HepG2 (cell line): ENCODE data around the gene NUAK1. TPM values are rescaled to one million over a fixed set of nuclear protein-coding genes. Genes with fewer than 3 reads are reported as not detected.

Experiments used
- ATAC-seq: fragments of 200-7000 bp; cut with Tn5 transposase; 3 replicates; pipeline ENCODE4 v1.9.1; 2020; ENCODE audit warnings: mild to moderate bottlenecking, moderate library complexity
- BruUV-seq: library from RNA; stranded (reverse); fragments of 400-500 nt; replicated peaks from 2 replicates; lab custom pipeline; 2021; lab: Mats Ljungman, UMichigan
- CTCF ChIA-PET: fragments of 300-600 bp; formaldehyde crosslinking; extraction: SDS; loops from one replicate; lab custom pipeline; 2021; ENCODE audit warnings: low total read pairs, inconsistent platforms, low intra/inter-chr PET ratio; lab: Yijun Ruan, JAX
- POLR2A ChIA-PET: fragments of 350-600 bp; sonication (Branson Sonifier 250); formaldehyde crosslinking; loops from one replicate; lab custom pipeline; 2020; ENCODE audit warnings: antibody characterized with exemption, inconsistent platforms; lab: Yijun Ruan, JAX
- DNase-seq: peaks from one replicate; pipeline ENCODE4 v3.0.0-alpha.2; 2015; ENCODE audit warnings: low spot score
- FAIRE-seq: peaks from 3 replicates; lab custom pipeline; 2011; peaks lifted over from hg19 to GRCh38; lab: Jason Lieb, UNC
- H2AFZ ChIP-seq: one replicate; pipeline ENCODE4 v1.6.1; 2011; ENCODE audit warnings: low read length, inconsistent platforms
- H3K27ac ChIP-seq: fragments of 300-600 bp; 3 replicates; pipeline ENCODE4 v1.8.0; 2011; ENCODE audit warnings: mixed run types, mild to moderate bottlenecking, mixed read lengths, low read length, inconsistent platforms; ENCODE audit not compliant: insufficient read depth; ENCODE audit errors: extremely low read length
- H3K27me3 ChIP-seq, 2 experiments: fragments of 200-600 bp in 1 of 2; 2 replicates in 1 of 2; 3 replicates in 1 of 2; pipeline versions ENCODE4 v1.6.0 to v1.8.0; 2011; ENCODE audit warnings: low read length in 2 of 2, mild to moderate bottlenecking in 2 of 2, moderate library complexity in 2 of 2, inconsistent platforms in 1 of 2; ENCODE audit not compliant: insufficient read depth in 2 of 2, control insufficient read depth in 1 of 2
- H3K36me3 ChIP-seq, 2 experiments: fragments of 200-600 bp in 1 of 2; replicated peaks in 1 of 2; 2 replicates in 1 of 2; 3 replicates in 1 of 2; pipeline versions ENCODE4 v1.5.1 to v1.8.0; 2011; ENCODE audit warnings: low read length in 2 of 2, inconsistent platforms in 1 of 2; ENCODE audit not compliant: insufficient read depth in 2 of 2, control insufficient read depth in 1 of 2
- H3K4me1 ChIP-seq: 2 replicates; pipeline ENCODE4 v1.5.1; 2012; ENCODE audit warnings: low read length, inconsistent platforms; ENCODE audit not compliant: insufficient read depth
- H3K4me2 ChIP-seq: 2 replicates; pipeline ENCODE4 v1.6.0; 2011; ENCODE audit warnings: low read depth, low read length, inconsistent platforms
- H3K4me3 ChIP-seq, 3 experiments: fragments of 200-600 bp in 1 of 3; sonication (generic), shearing (Covaris generic) in 1 of 3; replicated peaks in 1 of 3; 2 replicates each; pipeline ENCODE4 v1.5.1; 2011 to 2016; ENCODE audit warnings: low read length in 3 of 3, inconsistent platforms in 2 of 3, low read depth in 2 of 3, mild to moderate bottlenecking in 2 of 3, control low read depth in 1 of 3, mixed read lengths in 1 of 3; ENCODE audit not compliant: insufficient read depth in 1 of 3
- H3K79me2 ChIP-seq: one replicate; pipeline ENCODE4 v1.6.1; 2011; ENCODE audit warnings: low read length, inconsistent platforms; ENCODE audit not compliant: insufficient read depth
- H3K9ac ChIP-seq: 2 replicates; pipeline ENCODE4 v1.6.0; 2011; ENCODE audit warnings: mild to moderate bottlenecking, low read depth, low read length, inconsistent platforms; ENCODE audit not compliant: insufficient read depth
- H3K9me3 ChIP-seq: 2 replicates; pipeline ENCODE4 v1.5.1; 2012; ENCODE audit warnings: mild to moderate bottlenecking, low read length
- H4K20me1 ChIP-seq: 2 replicates; pipeline ENCODE4 v1.6.0; 2011; ENCODE audit warnings: inconsistent platforms, mild to moderate bottlenecking, low read length, moderate library complexity; ENCODE audit not compliant: insufficient read depth
- ATF1 ChIP-seq: IDR thresholded peaks from 2 replicates; pipeline ENCODE4 v1.6.1; 2016; ENCODE audit warnings: mild to moderate bottlenecking, control low read depth
- MXD3 ChIP-seq: IDR thresholded peaks from 2 replicates; pipeline ENCODE4 v1.6.1; 2016; ENCODE audit warnings: mild to moderate bottlenecking, missing biosample characterization, missing genetic modification reagents
- NCOA1 ChIP-seq: sonication (generic); formaldehyde crosslinking; IDR thresholded peaks from 2 replicates; pipeline ENCODE4 v1.9.0; 2021; ENCODE audit warnings: missing genetic modification reagents
- RARA ChIP-seq: IDR thresholded peaks from 2 replicates; pipeline ENCODE4 v1.6.1; 2016; ENCODE audit warnings: missing genetic modification reagents, missing compliant biosample characterization
- SRSF9 ChIP-seq: fragments of 200-400 bp; formaldehyde crosslinking; IDR thresholded peaks from 2 replicates; pipeline ENCODE4 v1.6.1; 2018; ENCODE audit warnings: borderline replicate concordance, mild to moderate bottlenecking, low read depth, low read length; ENCODE audit not compliant: insufficient read depth, poor library complexity, severe bottlenecking
- ZIK1 ChIP-seq: sonication (generic); formaldehyde crosslinking; IDR thresholded peaks from 2 replicates; pipeline ENCODE4 v1.5.0; 2020; ENCODE audit warnings: mild to moderate bottlenecking, low read depth, missing genetic modification reagents, borderline replicate concordance
- ZKSCAN1 ChIP-seq: fragments of 150-350 bp; IDR thresholded peaks from 2 replicates; pipeline ENCODE4 v1.6.1; 2014; ENCODE audit warnings: low read length
- ZNF589 ChIP-seq: sonication (generic); formaldehyde crosslinking; conservative IDR thresholded peaks from 2 replicates; pipeline ENCODE4 v1.8.0; 2022; ENCODE audit warnings: mild to moderate bottlenecking, moderate library complexity, missing genetic modification reagents
- ZNF740 ChIP-seq: sonication (generic); formaldehyde crosslinking; IDR thresholded peaks from 2 replicates; pipeline ENCODE4 v1.4.0; 2020; ENCODE audit warnings: missing genetic modification reagents
- WGBS: methylation state at CpG from one replicate; pipeline ENCODE4 v1.1.6; 2017; ENCODE audit warnings: low lambda C conversion rate; 5-methylcytosine and 5-hydroxymethylcytosine counted together
- in situ Hi-C: cut with HindIII; loops from 2 replicates; pipeline ENCODE4 v1.10.0; 2017; ENCODE audit warnings: low pct_unique_long_range_greater_than_20kb; ENCODE audit not compliant: extremely low pct_ligation_motif_present
- intact Hi-C: fragments of 100-400 bp; cut with micrococcal nuclease; formaldehyde crosslinking; loops from one replicate; pipeline ENCODE4 v1.10.0; 2022; ENCODE audit not compliant: unreplicated experiment
- polyA plus RNA-seq, 8 experiments: library from polyadenylated mRNA; depleted of rRNA in 3 of 8; stranded (reverse) in 7 of 8; unstranded in 1 of 8; fragments of >200 nt; fragmentation: Illumina TruSeq in 4 of 8; extraction: Trizol in 4 of 8; gene quantifications; 2 replicates each; pipeline versions ENCODE4 v1.2.1 to v1.2.3, GENCODE V29; 2011 to 2016; ENCODE audit warnings: low read depth in 4 of 8, missing spikeins in 1 of 8, mixed read lengths in 1 of 8; ENCODE audit not compliant: insufficient read depth in 1 of 8
- total RNA-seq, 5 experiments: library from RNA; depleted of rRNA; stranded (reverse); fragments of >200 nt; fragmentation: Illumina TruSeq; extraction: Trizol; gene quantifications; 2 replicates each; pipeline ENCODE4 v1.2.3, GENCODE V29; 2016; ENCODE audit warnings: low read depth in 1 of 5

The NUAK1 gene
- total and polyA plus RNA-seq, 2 of the 13 experiments (the other 11 are each of a cell fraction or from before 2014, with no cell fraction given): 1.7 to 1.9 TPM

GRCh38 chr12:106049105-106049504 lies 89.6 kb downstream of the NUAK1 start (continued):
- TF ChIP-seq ZNF589 (no peak), NCOA1 (CRISPR knock-in tag) (no peak), ATF1 (CRISPR knock-in tag) (no peak), SRSF9 (no peak), ZNF740 (no peak), RARA (CRISPR knock-in tag) (no peak), MXD3 (CRISPR knock-in tag) (no peak)

GRCh38 chr12:106048676-106049075 lies 90.1 kb downstream of the NUAK1 start:
- in situ Hi-C loops: no loop called here
- no TSS peak for BruUV-seq
- Histone ChIP-seq H3K27ac (no peak overlapping the region), H3K27me3 (peaks cover 4 to 14% of the 10 kb centered on the region in 2 experiments; a peak in 3 of 5 replicates), H3K4me2 (no peak overlapping the region), H4K20me1 (no peaks in the 10 kb centered on the region), H3K4me3 (no peak overlapping the region), H3K4me1 (no peaks in the 10 kb centered on the region), H3K9ac (no peak overlapping the region), H3K36me3 (no peaks in the 10 kb centered on the region), H3K9me3 (no peaks in the 10 kb centered on the region), H2AFZ (no peak overlapping the region), H3K79me2 (no peaks in the 10 kb centered on the region)
- TF ChIP-seq ZIK1 (CRISPR knock-in tag) (no peak), ZKSCAN1 (no peak)
- ChIA-PET POLR2A (no interaction called here), CTCF (no interaction called here)
- intact Hi-C loops: loop anchor here (5.0 kb wide), 1 partner anchor 49 kb away; no protein-coding TSS in a partner anchor
- 13% methylated on average over 6 of the region's 6 CpGs for WGBS
- DNase-seq (no peak), ATAC-seq (no peak), FAIRE-seq (no peak)
